ENCODE data around the gene PROK1. TPM values are rescaled to one million over a fixed set of nuclear protein-coding genes. Genes with fewer than 3 reads are reported as not detected.
A peak's percentile ranks its signal among the peaks of the same experiment; 100 is the strongest.
"Not testable (repeated sequence)": the region's sequence is repeated elsewhere in the genome, so short reads cannot be mapped to it uniquely, and the experiment has no call there.

Gene PROK1, protein sequence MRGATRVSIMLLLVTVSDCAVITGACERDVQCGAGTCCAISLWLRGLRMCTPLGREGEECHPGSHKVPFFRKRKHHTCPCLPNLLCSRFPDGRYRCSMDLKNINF
- not detected in 2 replicates for total RNA-seq (2021)
- Bru-seq, nascent RNA = not detected
- BruChase-seq, experiment 1, labeled RNA remaining after a 2-hour chase = not detected
- BruChase-seq, experiment 2, labeled RNA remaining after a 6-hour chase = not detected
- long read RNA-seq = 0 reads

DNA sequence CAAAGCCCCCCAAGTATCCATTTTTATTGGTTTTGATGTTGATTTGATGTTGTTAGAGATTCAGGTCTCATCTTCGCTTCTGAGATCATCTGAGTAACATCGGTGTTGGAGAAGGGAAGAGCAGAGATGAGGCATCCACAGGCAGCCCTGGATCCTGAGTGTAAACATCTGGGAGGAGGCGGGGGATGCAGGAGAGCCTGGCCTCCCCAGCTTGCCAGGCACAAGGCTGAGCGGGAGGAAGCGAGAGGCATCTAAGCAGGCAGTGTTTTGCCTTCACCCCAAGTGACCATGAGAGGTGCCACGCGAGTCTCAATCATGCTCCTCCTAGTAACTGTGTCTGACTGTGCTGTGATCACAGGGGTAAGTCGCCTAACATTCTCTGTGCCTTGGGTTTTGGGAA lies at the start of gene PROK1:
PROK1 (plus strand) TSS at position 221 of the 400 bp plus-strand sequence; CDS start at position 289, 68 bp downstream.
- Histone ChIP-seq H3K9me3 (ENCODE audit: low read depth, low read length, poor library complexity, severe bottlenecking) (no peaks in the 10 kb centered on the region), H3K4me1 (ENCODE audit: insufficient read depth, low read length, poor library complexity, severe bottlenecking) (no peaks in the 10 kb centered on the region), H3K36me3 (ENCODE audit: insufficient read depth, low read length, poor library complexity, severe bottlenecking) (no peaks in the 10 kb centered on the region), H3K27me3 (replicated peaks; ENCODE audit: insufficient read depth, low read depth, low read length, poor library complexity) (peaks cover 74% of the 10 kb centered on the region), H3K4me3 (ENCODE audit: low read depth, low read length, poor library complexity, severe bottlenecking) (no peak within 1 kb of the TSS), H3K27ac (ENCODE audit: low read depth, low read length, poor library complexity, severe bottlenecking) (no peak within 1 kb of the TSS)
- intact Hi-C loops (cut with micrococcal nuclease; ENCODE audit: unreplicated experiment) = no loop called here
- POLR2A ChIA-PET (ENCODE audit: low non-redundant PET) = no interaction called here
- BruUV-seq (replicated peaks) = no TSS peak
- CTCF ChIA-PET = interaction anchor here (0.8 kb wide), 1 partner anchor 45 kb away, joined by 3 read pairs; no protein-coding TSS in a partner anchor
- TF ChIP-seq, protein P1, sequence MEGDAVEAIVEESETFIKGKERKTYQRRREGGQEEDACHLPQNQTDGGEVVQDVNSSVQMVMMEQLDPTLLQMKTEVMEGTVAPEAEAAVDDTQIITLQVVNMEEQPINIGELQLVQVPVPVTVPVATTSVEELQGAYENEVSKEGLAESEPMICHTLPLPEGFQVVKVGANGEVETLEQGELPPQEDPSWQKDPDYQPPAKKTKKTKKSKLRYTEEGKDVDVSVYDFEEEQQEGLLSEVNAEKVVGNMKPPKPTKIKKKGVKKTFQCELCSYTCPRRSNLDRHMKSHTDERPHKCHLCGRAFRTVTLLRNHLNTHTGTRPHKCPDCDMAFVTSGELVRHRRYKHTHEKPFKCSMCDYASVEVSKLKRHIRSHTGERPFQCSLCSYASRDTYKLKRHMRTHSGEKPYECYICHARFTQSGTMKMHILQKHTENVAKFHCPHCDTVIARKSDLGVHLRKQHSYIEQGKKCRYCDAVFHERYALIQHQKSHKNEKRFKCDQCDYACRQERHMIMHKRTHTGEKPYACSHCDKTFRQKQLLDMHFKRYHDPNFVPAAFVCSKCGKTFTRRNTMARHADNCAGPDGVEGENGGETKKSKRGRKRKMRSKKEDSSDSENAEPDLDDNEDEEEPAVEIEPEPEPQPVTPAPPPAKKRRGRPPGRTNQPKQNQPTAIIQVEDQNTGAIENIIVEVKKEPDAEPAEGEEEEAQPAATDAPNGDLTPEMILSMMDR (conservative IDR thresholded peaks at IDR 0.05; ENCODE audit: low read depth, low read length) = no peak
- no peak for TF ChIP-seq EZH2 (IDR thresholded peaks at IDR 0.05; ENCODE audit: borderline replicate concordance, low read depth, low read length, poor library complexity, severe bottlenecking)
- DNase-seq (ENCODE audit: low spot score) = no peak

DNA sequence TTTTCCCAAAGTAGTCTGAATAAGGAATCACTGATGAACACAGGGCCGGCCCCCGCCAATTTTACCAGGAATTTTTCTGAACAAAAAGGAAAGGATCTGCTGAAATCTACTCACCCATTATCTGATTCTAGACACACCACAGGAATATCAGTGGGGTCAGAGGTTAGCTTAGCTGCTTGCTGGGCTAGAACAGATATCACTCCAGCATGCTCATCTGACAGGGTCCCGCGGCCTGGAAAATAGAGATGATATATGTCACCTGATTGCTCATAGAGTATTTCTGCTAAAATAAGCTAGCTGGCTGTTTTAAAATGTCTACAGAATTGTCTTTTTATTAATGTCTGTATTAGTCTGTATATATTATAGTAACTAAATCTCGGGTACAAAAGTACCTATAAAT lies 47.1 kb upstream of the PROK1 start:
- peaks cover 7% of the 10 kb centered on the region for H3K4me1 ChIP-seq (ENCODE audit: insufficient read depth, low read length, poor library complexity, severe bottlenecking)
- CTCF ChIA-PET = interaction anchor here (1.0 kb wide), 1 partner anchor 196 kb away, joined by 5 read pairs; no protein-coding TSS in a partner anchor
- intact Hi-C loops (cut with micrococcal nuclease; ENCODE audit: unreplicated experiment) = no loop called here
- no peaks in the 10 kb centered on the region for H3K27me3 ChIP-seq (replicated peaks; ENCODE audit: insufficient read depth, low read depth, low read length, poor library complexity)
- no peaks in the 10 kb centered on the region for H3K9me3 ChIP-seq (ENCODE audit: low read depth, low read length, poor library complexity, severe bottlenecking)
- no peak overlapping the region for H3K27ac ChIP-seq (ENCODE audit: low read depth, low read length, poor library complexity, severe bottlenecking)
- no peak overlapping the region for H3K4me3 ChIP-seq (ENCODE audit: low read depth, low read length, poor library complexity, severe bottlenecking)
- POLR2A ChIA-PET (ENCODE audit: low non-redundant PET) = no interaction called here
- DNase-seq (ENCODE audit: low spot score) = no peak
- peaks cover 47% of the 10 kb centered on the region for H3K36me3 ChIP-seq (ENCODE audit: insufficient read depth, low read length, poor library complexity, severe bottlenecking)
- no TSS peak for BruUV-seq (replicated peaks)
- no peak for TF ChIP-seq EZH2 (IDR thresholded peaks at IDR 0.05; ENCODE audit: borderline replicate concordance, low read depth, low read length, poor library complexity, severe bottlenecking)
- TF ChIP-seq, protein P1 (conservative IDR thresholded peaks at IDR 0.05; ENCODE audit: low read depth, low read length) = no peak

DNA sequence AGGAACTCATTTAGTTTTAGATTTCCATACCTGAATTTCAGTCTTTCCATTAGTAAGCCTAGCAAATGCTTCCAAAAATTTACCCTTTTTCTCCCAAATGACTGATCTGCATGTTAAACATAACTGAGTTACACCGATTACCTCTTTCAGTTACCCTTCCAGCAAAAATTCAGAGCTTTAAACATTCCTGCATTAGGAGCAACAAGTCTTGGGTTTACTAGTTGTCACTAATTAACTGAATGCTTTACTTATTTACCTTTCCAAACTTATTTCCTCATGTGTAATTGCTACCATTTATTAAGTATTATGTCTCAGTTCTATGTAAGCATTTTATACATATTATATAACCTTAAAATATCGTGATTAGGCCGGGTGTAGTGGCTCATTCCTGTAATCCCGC lies 46.5 kb upstream of the PROK1 start:
- no TSS peak for BruUV-seq (replicated peaks)
- ChIA-PET POLR2A (ENCODE audit: low non-redundant PET) (no interaction called here), CTCF (interaction anchor here (1.0 kb wide), 1 partner anchor 197 kb away, joined by 5 read pairs; no protein-coding TSS in a partner anchor)
- no peak for DNase-seq (ENCODE audit: low spot score)
- H3K4me3 ChIP-seq (ENCODE audit: low read depth, low read length, poor library complexity, severe bottlenecking) = no peak overlapping the region
- H3K9me3 ChIP-seq (ENCODE audit: low read depth, low read length, poor library complexity, severe bottlenecking) = no peaks in the 10 kb centered on the region
- no peak overlapping the region for H3K27ac ChIP-seq (ENCODE audit: low read depth, low read length, poor library complexity, severe bottlenecking)
- peaks cover 7% of the 10 kb centered on the region for H3K4me1 ChIP-seq (ENCODE audit: insufficient read depth, low read length, poor library complexity, severe bottlenecking)
- no peaks in the 10 kb centered on the region for H3K27me3 ChIP-seq (replicated peaks; ENCODE audit: insufficient read depth, low read depth, low read length, poor library complexity)
- TF ChIP-seq, protein P1 (conservative IDR thresholded peaks at IDR 0.05; ENCODE audit: low read depth, low read length) = no peak
- TF ChIP-seq EZH2 (IDR thresholded peaks at IDR 0.05; ENCODE audit: borderline replicate concordance, low read depth, low read length, poor library complexity, severe bottlenecking) = no peak
- intact Hi-C loops (cut with micrococcal nuclease; ENCODE audit: unreplicated experiment) = no loop called here
- peaks cover 47% of the 10 kb centered on the region for H3K36me3 ChIP-seq (ENCODE audit: insufficient read depth, low read length, poor library complexity, severe bottlenecking)

DNA sequence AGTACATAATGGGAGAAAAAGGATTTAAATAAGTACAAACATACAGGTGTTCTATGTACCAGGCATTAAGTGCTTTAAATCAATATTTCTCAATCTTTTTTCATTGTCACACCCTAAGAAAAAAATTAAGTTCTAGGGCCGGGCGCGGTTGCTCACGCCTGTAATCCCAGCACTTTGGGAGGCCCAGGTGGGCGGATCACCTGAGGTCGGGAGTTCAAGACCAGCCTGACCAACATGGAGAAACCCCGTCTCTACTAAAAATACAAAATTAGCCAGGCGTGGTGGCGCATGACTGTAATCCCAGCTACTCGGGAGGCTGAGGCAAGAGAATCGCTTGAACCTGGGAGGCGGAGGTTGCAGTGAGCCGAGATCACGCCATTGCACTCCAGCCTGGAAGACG lies 44.5 kb upstream of the PROK1 start:
- H3K4me1 ChIP-seq (ENCODE audit: insufficient read depth, low read length, poor library complexity, severe bottlenecking); H3K9me3 ChIP-seq (ENCODE audit: low read depth, low read length, poor library complexity, severe bottlenecking); CTCF ChIA-PET; BruUV-seq (replicated peaks); H3K27ac ChIP-seq (ENCODE audit: low read depth, low read length, poor library complexity, severe bottlenecking); DNase-seq (ENCODE audit: low spot score); H3K27me3 ChIP-seq (replicated peaks; ENCODE audit: insufficient read depth, low read depth, low read length, poor library complexity); POLR2A ChIA-PET (ENCODE audit: low non-redundant PET): not testable (repeated sequence)
- intact Hi-C loops (cut with micrococcal nuclease; ENCODE audit: unreplicated experiment) = loop anchor here (2.0 kb wide), 1 partner anchor 68 kb away; the partner anchor contains the start of gene RBM15
- peak overlapping the region; percentile 87 for H3K4me3 ChIP-seq (ENCODE audit: low read depth, low read length, poor library complexity, severe bottlenecking)
- peaks cover 34% of the 10 kb centered on the region for H3K36me3 ChIP-seq (ENCODE audit: insufficient read depth, low read length, poor library complexity, severe bottlenecking)

Measured in A673 (cell line).